OCI-LY3 (cell line): Measurements from ENCODE around the gene ZPR1.

Source experiments
- CTCF ChIP-seq: fragments of 200-600, 300-600 bp; sonication (generic); IDR thresholded peaks from 2 replicates; pipeline ENCODE4 v1.5.1; 2014; ENCODE audit warnings: antibody characterized with exemption, low read length, low read depth
- EZH2phosphoT487 ChIP-seq: fragments of 200-600 bp; shearing (Covaris generic); IDR thresholded peaks from 2 replicates; pipeline ENCODE4 v1.6.1; 2018; ENCODE audit warnings: antibody characterized with exemption, mixed run types, low read depth

GRCh38 chr11:116827461-116827860, 39.6 kb upstream of the ZPR1 start:
- TF ChIP-seq EZH2phosphoT487: no peak
- no peak for TF ChIP-seq CTCF
